GM10248 (cell line): ENCODE results near the gene SPTBN1.

ENCODE experiments used
- CTCF ChIA-PET: fragments of 300-600 bp; sonication (Branson Sonifier 250); formaldehyde crosslinking; extraction: SDS; loops from one replicate; lab custom pipeline; 2021; ENCODE audit warnings: antibody characterized with exemption; lab: Yijun Ruan, JAX
- POLR2A ChIA-PET: fragments of 350-650 bp; sonication (Branson Sonifier 250); formaldehyde crosslinking; extraction: SDS; loops from one replicate; lab custom pipeline; 2020; ENCODE audit warnings: antibody characterized with exemption; lab: Yijun Ruan, JAX
- DNase-seq: peaks from one replicate; pipeline ENCODE4 v3.0.0; 2012; ENCODE audit errors: extremely low spot score
- CTCF ChIP-seq: IDR thresholded peaks from 2 replicates; pipeline ENCODE4 v1.5.1; 2012; ENCODE audit warnings: mild to moderate bottlenecking, low read depth; ENCODE audit errors: extremely low read depth, missing control alignments, control extremely low read depth

The SPTBN1 gene

GRCh38 chr2:54634564-54635511, 178.7 kb downstream of the SPTBN1 start:
- peak; percentile 74 for DNase-seq
- POLR2A ChIA-PET = interaction anchor here (0.6 to 1.0 kb wide), 4 partner anchors 27 to 75 kb away, joined by 3 to 6 read pairs (median 4); no protein-coding TSS in a partner anchor
- CTCF ChIA-PET = interaction anchor here (0.9 to 2.9 kb wide), 9 partner anchors 9 to 112 kb away, joined by 3 to 15 read pairs (median 5); no protein-coding TSS in a partner anchor
- TF ChIP-seq CTCF = no peak

GRCh38 chr2:54635554-54636152, 179.5 kb downstream of the SPTBN1 start:
- no peak for TF ChIP-seq CTCF
- ChIA-PET CTCF (interaction anchor here (1.2 to 1.9 kb wide), 5 partner anchors 30 to 69 kb away, joined by 3 to 9 read pairs (median 5); no protein-coding TSS in a partner anchor), POLR2A (no interaction called here)
- DNase-seq = no peak

- ChIA-PET POLR2A (interaction anchor here (0.6 kb wide), 1 partner anchor 667 kb away, joined by 4 read pairs; no protein-coding TSS in a partner anchor), CTCF (interaction anchor here (0.9 to 1.8 kb wide), 5 partner anchors 13 to 113 kb away, joined by 3 to 9 read pairs (median 3); no protein-coding TSS in a partner anchor)
- no peak for TF ChIP-seq CTCF
- no peak for DNase-seq
These were observed 180.4 kb downstream of the SPTBN1 start for GRCh38 chr2:54636415-54637139.

- DNase-seq = peak; percentile 38
- no peak for TF ChIP-seq CTCF
- POLR2A ChIA-PET = no interaction called here
- CTCF ChIA-PET = interaction anchor here (1.1 to 1.7 kb wide), 2 partner anchors 14 to 20 kb away, joined by 3 to 4 read pairs; no protein-coding TSS in a partner anchor
These were observed 182.0 kb downstream of the SPTBN1 start for GRCh38 chr2:54638103-54638502.

GRCh38 chr2:54638774-54639187, 182.7 kb downstream of the SPTBN1 start:
- ChIA-PET CTCF (interaction anchor here (1.0 to 2.0 kb wide), 5 partner anchors 15 to 115 kb away, joined by 3 to 7 read pairs (median 3); no protein-coding TSS in a partner anchor), POLR2A (no interaction called here)
- TF ChIP-seq CTCF = no peak
- DNase-seq = no peak
